GM18517 (cell line): ENCODE results near the gene SLC1A1.

Experiments used
- ATAC-seq: cut with Tn5 transposase; IDR thresholded peaks from one replicate; pipeline ENCODE4 v1.9.1; 2021; ENCODE audit warnings: mild to moderate bottlenecking, moderate library complexity; ENCODE audit not compliant: unreplicated experiment

Gene SLC1A1

DNA sequence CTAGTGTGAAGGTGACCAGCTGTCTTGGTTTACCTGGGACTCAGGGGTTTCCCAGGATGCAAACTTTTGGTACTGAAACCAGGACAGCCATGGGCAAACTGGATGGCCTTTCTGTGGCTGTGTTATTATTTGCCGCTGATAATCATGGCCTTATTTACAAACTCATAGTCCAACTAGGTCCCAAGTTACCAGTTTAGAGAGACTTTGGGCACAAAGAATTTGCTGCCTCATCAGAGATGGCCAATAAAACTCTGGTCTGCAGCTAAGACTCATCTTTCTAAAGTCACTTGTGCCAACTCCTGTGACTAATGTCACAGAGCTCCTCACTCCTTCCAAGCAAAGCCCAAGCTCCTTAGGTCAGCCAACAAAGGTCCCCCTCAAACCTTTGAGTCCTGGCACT lies 124.4 kb downstream of the SLC1A1 start:
- no peak for ATAC-seq

GRCh38 chr9:4615251-4615650 lies 125.0 kb downstream of the SLC1A1 start:
- no peak for ATAC-seq

DNA sequence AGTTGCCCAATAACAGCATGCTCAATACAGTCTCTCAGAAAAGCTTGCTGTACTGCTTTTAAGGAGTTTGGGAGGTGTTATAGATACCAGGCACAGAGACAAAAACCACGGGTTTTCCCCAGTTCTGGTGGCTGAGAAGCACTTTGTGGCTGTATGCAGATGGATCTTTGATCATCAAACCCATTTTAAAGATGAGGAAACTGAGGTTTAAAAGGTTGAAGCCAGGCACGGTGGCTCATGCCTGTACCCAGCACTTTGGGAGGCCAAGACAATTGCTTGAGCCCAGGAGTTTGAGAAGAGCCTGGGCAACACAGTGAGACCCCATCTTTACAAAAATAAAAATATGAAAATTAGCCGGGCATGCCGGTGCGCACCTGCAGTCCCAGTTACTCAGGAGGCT lies 125.5 kb downstream of the SLC1A1 start:
- ATAC-seq = no peak

GRCh38 chr9:4617752-4618151 lies 127.5 kb downstream of the SLC1A1 start:
- ATAC-seq = no peak

DNA sequence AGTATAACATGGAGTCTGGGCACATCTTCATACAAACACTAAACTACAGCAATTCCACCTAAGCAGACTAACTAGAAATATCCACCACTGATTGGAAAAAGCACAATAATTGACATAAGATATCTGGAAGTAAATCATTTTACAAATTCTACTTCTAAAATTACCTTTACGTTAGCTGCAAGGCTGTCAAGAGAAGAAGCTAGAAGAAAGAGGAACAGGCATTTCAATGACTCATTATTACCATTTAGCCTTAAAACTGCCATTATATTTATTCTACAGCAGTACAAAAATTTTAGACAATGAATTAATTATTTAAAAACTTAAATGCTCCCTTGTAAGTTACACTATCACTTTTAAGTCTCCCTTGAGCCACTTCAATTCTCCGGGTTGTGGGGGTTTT lies 128.4 kb downstream of the SLC1A1 start:
- no peak for ATAC-seq

- ATAC-seq = no peak
Measured at GRCh38 chr9:4620057-4620765, 129.9 kb downstream of the SLC1A1 start.

DNA sequence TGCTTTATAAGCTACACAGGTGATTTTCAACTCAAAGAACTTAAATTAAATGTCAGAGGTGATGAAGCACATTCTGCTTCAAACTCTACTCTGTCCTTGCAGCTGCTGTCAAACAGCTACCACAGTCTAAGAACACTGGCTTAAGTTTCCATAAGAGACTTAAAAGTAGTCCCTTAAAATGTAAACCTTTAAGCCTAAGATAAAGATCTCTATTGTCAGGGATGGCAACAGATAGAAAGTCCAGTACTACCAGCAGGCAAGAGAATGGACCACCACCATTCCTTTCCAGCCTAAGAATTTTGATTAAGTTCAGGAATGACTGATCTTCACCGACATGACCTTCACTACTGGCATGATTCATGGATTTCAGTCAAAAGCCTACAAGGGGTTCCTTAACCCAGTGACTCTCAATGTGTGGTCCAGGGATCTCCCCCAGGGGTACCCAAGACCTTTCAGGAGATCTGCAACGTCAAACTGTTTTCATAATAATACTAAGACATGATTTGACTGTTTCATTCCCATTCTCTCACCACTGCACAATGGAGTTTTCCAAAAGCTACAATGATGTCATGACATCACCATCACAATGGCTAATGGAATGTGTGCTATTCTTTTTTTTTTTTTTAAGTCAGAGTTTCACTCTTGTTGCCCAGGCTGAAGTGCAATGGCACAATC lies 130.8 kb downstream of the SLC1A1 start:
- ATAC-seq = no peak

GRCh38 chr9:4622016-4622415 lies 131.7 kb downstream of the SLC1A1 start:
- ATAC-seq = no peak

GRCh38 chr9:4630836-4631235 lies 140.6 kb downstream of the SLC1A1 start:
- ATAC-seq = no peak
